IMR-90 (cell line): ENCODE data around the gene PRCD.

ENCODE experiments used
- BHLHE40 ChIP-seq: fragments of 150-350 bp; IDR thresholded peaks from 2 replicates; pipeline ENCODE4 v1.6.1; 2016; ENCODE audit warnings: mild to moderate bottlenecking, low read depth, low read length
- CEBPB ChIP-seq: IDR thresholded peaks from 2 replicates; pipeline ENCODE4 v1.6.1; 2012; ENCODE audit warnings: low read depth, low read length, improper control_type of control experiment
- CTCF ChIP-seq: conservative IDR thresholded peaks from 2 replicates; pipeline ENCODE4 v1.5.1; 2012; ENCODE audit warnings: mild to moderate bottlenecking, low read depth, low read length, improper control_type of control experiment
- FOS ChIP-seq: fragments of 150-350 bp; IDR thresholded peaks from 2 replicates; pipeline ENCODE4 v1.6.1; 2016; ENCODE audit warnings: low read depth, low read length
- MAZ ChIP-seq: IDR thresholded peaks from 2 replicates; pipeline ENCODE4 v1.6.1; 2012; ENCODE audit warnings: low read depth, mild to moderate bottlenecking, low read length, improper control_type of control experiment, moderate library complexity, borderline replicate concordance
- POLR2A ChIP-seq: IDR thresholded peaks from 2 replicates; pipeline ENCODE4 v1.6.1; 2012; ENCODE audit warnings: mild to moderate bottlenecking, low read depth, low read length
- RFX5 ChIP-seq: IDR thresholded peaks from 2 replicates; pipeline ENCODE4 v1.8.0; 2012; ENCODE audit warnings: low read depth, mild to moderate bottlenecking, low read length, moderate library complexity
- SMC3 ChIP-seq: fragments of 150-350 bp; IDR thresholded peaks from 2 replicates; pipeline ENCODE4 v1.6.1; 2016; ENCODE audit warnings: low read depth, mild to moderate bottlenecking, antibody characterized with exemption, low read length, moderate library complexity
- USF2 ChIP-seq: fragments of 150-350 bp; IDR thresholded peaks from 2 replicates; pipeline ENCODE4 v1.6.1; 2017; ENCODE audit warnings: mild to moderate bottlenecking, antibody characterized with exemption, low read length, low read depth
- TF ChIP-seq, protein P1 (sequence below): fragments of 150-350 bp; IDR thresholded peaks from 2 replicates; pipeline ENCODE4 v1.6.1; 2016; ENCODE audit warnings: low read depth, mild to moderate bottlenecking, low read length, moderate library complexity, borderline replicate concordance

- no peak for TF ChIP-seq CTCF
- TF ChIP-seq RFX5, result no peak
- TF ChIP-seq POLR2A, result no peak
- no peak for TF ChIP-seq MAZ
- TF ChIP-seq CEBPB, result peak; percentile 58
- TF ChIP-seq BHLHE40, result no peak; the same call in 1 of the 2 replicates
- TF ChIP-seq, protein P1, sequence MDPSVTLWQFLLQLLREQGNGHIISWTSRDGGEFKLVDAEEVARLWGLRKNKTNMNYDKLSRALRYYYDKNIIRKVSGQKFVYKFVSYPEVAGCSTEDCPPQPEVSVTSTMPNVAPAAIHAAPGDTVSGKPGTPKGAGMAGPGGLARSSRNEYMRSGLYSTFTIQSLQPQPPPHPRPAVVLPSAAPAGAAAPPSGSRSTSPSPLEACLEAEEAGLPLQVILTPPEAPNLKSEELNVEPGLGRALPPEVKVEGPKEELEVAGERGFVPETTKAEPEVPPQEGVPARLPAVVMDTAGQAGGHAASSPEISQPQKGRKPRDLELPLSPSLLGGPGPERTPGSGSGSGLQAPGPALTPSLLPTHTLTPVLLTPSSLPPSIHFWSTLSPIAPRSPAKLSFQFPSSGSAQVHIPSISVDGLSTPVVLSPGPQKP, result no peak
- no peak for TF ChIP-seq SMC3
- TF ChIP-seq USF2, result no peak
- TF ChIP-seq FOS, result no peak
Measured at GRCh38 chr17:76556765-76557367, 17.0 kb downstream of the PRCD start.
